Loucy (cell line): ENCODE results near the gene MIEN1.
A peak's percentile ranks its signal among the peaks of the same experiment; 100 is the strongest.

Experiments used
- H2AFZ ChIP-seq: fragments of 200-600 bp; sonication (generic); 2 replicates; pipeline ENCODE4 v1.6.0; 2016; ENCODE audit warnings: antibody characterized with exemption, mild to moderate bottlenecking, low read length, moderate library complexity
- H3F3A ChIP-seq: fragments of 200-600 bp; 2 replicates; pipeline ENCODE4 v1.6.0; 2016; ENCODE audit warnings: antibody characterized with exemption, low read depth, mild to moderate bottlenecking
- H3K27me3 ChIP-seq: fragments of 200-600 bp; sonication (generic); 2 replicates; pipeline ENCODE4 v1.6.1; 2014; ENCODE audit warnings: low read length, mild to moderate bottlenecking; ENCODE audit not compliant: insufficient read depth, poor library complexity, severe bottlenecking
- H3K36me3 ChIP-seq: fragments of 200-600 bp; sonication (generic); 2 replicates; pipeline ENCODE4 v1.6.1; 2016; ENCODE audit warnings: low read length; ENCODE audit not compliant: insufficient read depth
- H3K4me1 ChIP-seq: fragments of 200-600 bp; sonication (generic); 2 replicates; pipeline ENCODE4 v1.5.1; 2014; ENCODE audit warnings: low read length, mild to moderate bottlenecking; ENCODE audit not compliant: insufficient read depth, poor library complexity, severe bottlenecking
- H3K4me2 ChIP-seq: fragments of 200-600 bp; sonication (generic); 2 replicates; pipeline ENCODE4 v1.6.0; 2014; ENCODE audit warnings: antibody characterized with exemption, low read length, low read depth, mild to moderate bottlenecking; ENCODE audit not compliant: poor library complexity, severe bottlenecking
- H3K4me3 ChIP-seq: fragments of 200-600 bp; sonication (generic); 2 replicates; pipeline ENCODE4 v1.5.1; 2014; ENCODE audit warnings: low read length, mild to moderate bottlenecking, mixed read lengths; ENCODE audit not compliant: poor library complexity, severe bottlenecking
- H3K79me2 ChIP-seq: fragments of 200-600 bp; sonication (generic); 2 replicates; pipeline ENCODE4 v1.6.1; 2014; ENCODE audit warnings: low read length; ENCODE audit not compliant: insufficient read depth
- H3K9ac ChIP-seq: fragments of 200-600 bp; sonication (generic); 2 replicates; pipeline ENCODE4 v1.6.0; 2014; ENCODE audit warnings: mild to moderate bottlenecking, low read depth, low read length, moderate library complexity; ENCODE audit not compliant: poor library complexity, severe bottlenecking
- H3K9me2 ChIP-seq: fragments of 200-600 bp; sonication (generic); replicated peaks from 2 replicates; pipeline ENCODE4 v1.6.1; 2016; ENCODE audit warnings: low read depth, low read length, mixed read lengths
- H3K9me3 ChIP-seq: fragments of 200-600 bp; sonication (generic); 2 replicates; pipeline ENCODE4 v1.6.1; 2014; ENCODE audit warnings: mild to moderate bottlenecking, antibody characterized with exemption, low read length, low read depth; ENCODE audit not compliant: insufficient read depth
- H4K20me1 ChIP-seq: fragments of 200-600 bp; sonication (generic); 2 replicates; pipeline ENCODE4 v1.6.0; 2014; ENCODE audit warnings: antibody characterized with exemption, low read length, mild to moderate bottlenecking; ENCODE audit not compliant: insufficient read depth, poor library complexity, severe bottlenecking
- EZH2phosphoT487 ChIP-seq: fragments of 200-600 bp; IDR thresholded peaks from 2 replicates; pipeline ENCODE4 v1.6.1; 2018; ENCODE audit warnings: antibody characterized with exemption, mild to moderate bottlenecking, moderate library complexity, borderline replicate concordance
- TF ChIP-seq, protein P1 (sequence below): fragments of 200-600 bp; sonication (generic); conservative IDR thresholded peaks from 2 replicates; pipeline ENCODE4 v1.5.1; 2014; ENCODE audit warnings: mild to moderate bottlenecking, antibody characterized with exemption, low read length

Gene MIEN1

GRCh38 chr17:39694593-39694992 is 35.7 kb downstream of the MIEN1 start:
- no peaks in the 10 kb centered on the region for H3K9me2 ChIP-seq
- no peaks in the 10 kb centered on the region for H3K36me3 ChIP-seq
- H3K4me1 ChIP-seq = no peaks in the 10 kb centered on the region
- H3K27me3 ChIP-seq = peaks cover 12% of the 10 kb centered on the region
- no peaks in the 10 kb centered on the region for H3K9me3 ChIP-seq
- no peak overlapping the region for H3K4me2 ChIP-seq
- no peaks in the 10 kb centered on the region for H4K20me1 ChIP-seq
- H3F3A ChIP-seq = no peaks in the 10 kb centered on the region
- no peak overlapping the region for H3K4me3 ChIP-seq
- TF ChIP-seq EZH2phosphoT487 = no peak
- H3K79me2 ChIP-seq = no peaks in the 10 kb centered on the region
- no peak overlapping the region for H3K9ac ChIP-seq
- no peak overlapping the region for H2AFZ ChIP-seq

DNA sequence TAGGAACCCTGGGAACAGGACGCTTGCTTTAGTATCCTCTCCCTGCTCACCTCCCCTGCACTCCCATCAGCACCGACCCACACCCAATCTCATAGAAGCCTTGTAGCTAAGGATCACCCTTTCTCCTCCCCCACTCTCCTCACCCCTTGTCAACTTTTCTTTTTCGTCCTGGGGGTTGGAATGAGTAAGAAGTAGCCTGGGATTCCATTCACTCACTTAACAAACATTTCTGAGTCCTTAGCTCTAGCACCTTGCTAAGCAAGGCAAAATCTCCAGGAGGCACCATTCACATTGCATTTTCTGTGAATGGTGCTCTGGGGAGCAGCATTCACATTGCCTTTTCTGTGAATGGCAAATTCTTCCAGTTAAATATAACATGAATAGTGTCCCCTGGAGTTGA is 41.4 kb downstream of the MIEN1 start:
- Histone ChIP-seq H3F3A (peaks cover 5% of the 10 kb centered on the region; the same call in 1 of the 2 replicates), H3K4me2 (peak overlapping the region; percentile 96), H3K4me3 (peak overlapping the region; percentile 97), H3K9me3 (no peaks in the 10 kb centered on the region), H3K27me3 (peaks cover 12% of the 10 kb centered on the region), H4K20me1 (no peaks in the 10 kb centered on the region), H3K9me2 (no peaks in the 10 kb centered on the region), H3K79me2 (no peaks in the 10 kb centered on the region), H3K4me1 (peaks cover 22% of the 10 kb centered on the region), H3K36me3 (no peaks in the 10 kb centered on the region), H3K9ac (peak overlapping the region; percentile 88), H2AFZ (no peak overlapping the region)
- no peak for TF ChIP-seq EZH2phosphoT487
- TF ChIP-seq, protein P1, sequence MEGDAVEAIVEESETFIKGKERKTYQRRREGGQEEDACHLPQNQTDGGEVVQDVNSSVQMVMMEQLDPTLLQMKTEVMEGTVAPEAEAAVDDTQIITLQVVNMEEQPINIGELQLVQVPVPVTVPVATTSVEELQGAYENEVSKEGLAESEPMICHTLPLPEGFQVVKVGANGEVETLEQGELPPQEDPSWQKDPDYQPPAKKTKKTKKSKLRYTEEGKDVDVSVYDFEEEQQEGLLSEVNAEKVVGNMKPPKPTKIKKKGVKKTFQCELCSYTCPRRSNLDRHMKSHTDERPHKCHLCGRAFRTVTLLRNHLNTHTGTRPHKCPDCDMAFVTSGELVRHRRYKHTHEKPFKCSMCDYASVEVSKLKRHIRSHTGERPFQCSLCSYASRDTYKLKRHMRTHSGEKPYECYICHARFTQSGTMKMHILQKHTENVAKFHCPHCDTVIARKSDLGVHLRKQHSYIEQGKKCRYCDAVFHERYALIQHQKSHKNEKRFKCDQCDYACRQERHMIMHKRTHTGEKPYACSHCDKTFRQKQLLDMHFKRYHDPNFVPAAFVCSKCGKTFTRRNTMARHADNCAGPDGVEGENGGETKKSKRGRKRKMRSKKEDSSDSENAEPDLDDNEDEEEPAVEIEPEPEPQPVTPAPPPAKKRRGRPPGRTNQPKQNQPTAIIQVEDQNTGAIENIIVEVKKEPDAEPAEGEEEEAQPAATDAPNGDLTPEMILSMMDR = no peak

GRCh38 chr17:39688475-39688835 is 41.9 kb downstream of the MIEN1 start:
- no peak for TF ChIP-seq EZH2phosphoT487
- TF ChIP-seq, protein P1 = no peak
- H2AFZ ChIP-seq = peak overlapping the region; percentile 95
- peaks cover 22% of the 10 kb centered on the region for H3K4me1 ChIP-seq
- H3K36me3 ChIP-seq = no peaks in the 10 kb centered on the region
- peak overlapping the region; percentile 97 for H3K4me3 ChIP-seq
- peaks cover 5% of the 10 kb centered on the region; the same call in 1 of the 2 replicates for H3F3A ChIP-seq
- peak overlapping the region; percentile 88 for H3K9ac ChIP-seq
- H3K9me2 ChIP-seq = no peaks in the 10 kb centered on the region
- no peaks in the 10 kb centered on the region for H3K79me2 ChIP-seq
- peak overlapping the region; percentile 96 for H3K4me2 ChIP-seq
- no peaks in the 10 kb centered on the region for H4K20me1 ChIP-seq
- peaks cover 12% of the 10 kb centered on the region for H3K27me3 ChIP-seq
- H3K9me3 ChIP-seq = no peaks in the 10 kb centered on the region
